Neural progenitor cell (in vitro differentiated cells): Measurements from ENCODE around the gene CNNM2. TPM values are rescaled to one million over a fixed set of nuclear protein-coding genes. Genes with fewer than 3 reads are reported as not detected.

Experiments used
- DNase-seq: peaks from one replicate; pipeline ENCODE4 v3.0.0-alpha.2; 2016; ENCODE audit warnings: low spot score
- H2AFZ ChIP-seq: fragments of 200-600 bp; sonication (generic); replicated peaks from 2 replicates; pipeline ENCODE4 v1.6.1; 2016; ENCODE audit warnings: antibody characterized with exemption
- H3F3A ChIP-seq: fragments of 200-600 bp; sonication (generic); 2 replicates; pipeline ENCODE4 v1.6.1; 2016; ENCODE audit warnings: antibody characterized with exemption, low read depth
- H3K27ac ChIP-seq: fragments of 200-600 bp; sonication (generic); 2 replicates; pipeline ENCODE4 v1.5.1; 2016; ENCODE audit warnings: mild to moderate bottlenecking
- H3K27me3 ChIP-seq: fragments of 200-600 bp; sonication (generic); 2 replicates; pipeline ENCODE4 v1.6.1; 2016; ENCODE audit warnings: mild to moderate bottlenecking, moderate library complexity
- H3K36me3 ChIP-seq: fragments of 200-600 bp; sonication (generic); 2 replicates; pipeline ENCODE4 v1.5.1; 2016
- H3K4me1 ChIP-seq: fragments of 200-600 bp; sonication (generic); 2 replicates; pipeline ENCODE4 v1.6.1; 2016; ENCODE audit warnings: mixed run types
- H3K4me2 ChIP-seq: fragments of 200-600 bp; sonication (generic); 2 replicates; pipeline ENCODE4 v1.6.1; 2016
- H3K4me3 ChIP-seq: fragments of 200-600 bp; sonication (generic); 2 replicates; pipeline ENCODE4 v1.5.1; 2016
- H3K79me2 ChIP-seq: fragments of 200-600 bp; sonication (generic); 2 replicates; pipeline ENCODE4 v1.6.1; 2016; ENCODE audit warnings: low read depth
- H3K9ac ChIP-seq: fragments of 200-600 bp; sonication (generic); 2 replicates; pipeline ENCODE4 v1.6.1; 2016
- H3K9me3 ChIP-seq: fragments of 200-600 bp; sonication (generic); 2 replicates; pipeline ENCODE4 v1.5.1; 2016; ENCODE audit warnings: low read depth
- H4K20me1 ChIP-seq: fragments of 200-600 bp; sonication (generic); 2 replicates; pipeline ENCODE4 v1.6.1; 2016; ENCODE audit warnings: low read depth
- H3K27ac Mint-ChIP-seq: 3 replicates; pipeline ENCODE4 v1.8.0; 2021; ENCODE audit warnings: mixed read lengths
- H3K27me3 Mint-ChIP-seq: 2 replicates; pipeline ENCODE4 v1.8.0; 2022; ENCODE audit warnings: low read depth, mild to moderate bottlenecking, inconsistent platforms, moderate library complexity, mixed read lengths; ENCODE audit not compliant: insufficient read depth
- H3K36me3 Mint-ChIP-seq: 3 replicates; pipeline ENCODE4 v1.8.0; 2021; ENCODE audit warnings: mixed read lengths
- H3K4me1 Mint-ChIP-seq: 3 replicates; pipeline ENCODE4 v1.8.0; 2021; ENCODE audit warnings: mixed read lengths
- H3K4me3 Mint-ChIP-seq: 3 replicates; pipeline ENCODE4 v1.8.0; 2021; ENCODE audit warnings: mild to moderate bottlenecking, moderate library complexity, mixed read lengths
- H3K9me3 Mint-ChIP-seq: 3 replicates; pipeline ENCODE4 v1.8.0; 2020; ENCODE audit warnings: mixed read lengths
- EZH2 ChIP-seq: fragments of 200-600 bp; sonication (generic); IDR thresholded peaks from 2 replicates; pipeline ENCODE4 v1.6.1; 2017; ENCODE audit warnings: antibody characterized with exemption, mild to moderate bottlenecking, moderate library complexity
- EZH2phosphoT487 ChIP-seq: fragments of 200-600 bp; sonication (generic); IDR thresholded peaks from 2 replicates; pipeline ENCODE4 v1.6.1; 2017; ENCODE audit warnings: antibody characterized with exemption
- total RNA-seq: library from RNA; depleted of rRNA; stranded (reverse); fragments of >200 nt; gene quantifications from 2 replicates; pipeline ENCODE4 v1.2.3, GENCODE V29; 2015; ENCODE audit warnings: low replicate concordance
- TF ChIP-seq, protein P1 (sequence below): fragments of 200-600 bp; sonication (generic); IDR thresholded peaks from 2 replicates; pipeline ENCODE4 v1.5.1; 2017; ENCODE audit warnings: antibody characterized with exemption, mild to moderate bottlenecking

Gene CNNM2
- total RNA-seq, 1 donor from 2014 or later = 11.4 TPM

DNA sequence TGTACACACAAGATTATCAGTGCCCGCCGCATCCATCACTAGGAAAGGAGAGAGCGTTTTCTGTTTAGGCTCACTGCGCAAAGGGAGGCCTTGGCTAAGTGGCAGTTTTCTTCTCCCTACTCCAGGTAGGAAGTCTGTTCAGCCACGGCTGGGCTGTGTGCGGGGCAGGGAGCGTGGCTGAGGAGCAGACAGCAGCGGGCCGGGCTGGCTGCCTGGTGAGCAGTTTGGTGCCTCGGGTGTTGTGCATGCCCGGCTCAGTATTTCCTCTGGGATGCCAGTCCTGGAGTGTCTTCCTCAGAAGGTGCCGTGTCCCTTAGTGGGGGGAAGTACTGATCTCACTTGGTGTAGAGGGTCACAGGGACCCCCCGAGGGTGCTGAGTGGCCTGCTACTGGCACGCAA lies 160.6 kb downstream of the CNNM2 start:
- H4K20me1 ChIP-seq = no peaks in the 10 kb centered on the region
- H2AFZ ChIP-seq = no peak overlapping the region
- no peak overlapping the region for H3K27ac ChIP-seq
- no peak overlapping the region for H3K4me3 Mint-ChIP-seq
- no peaks in the 10 kb centered on the region for H3K36me3 ChIP-seq
- no peak overlapping the region for H3K4me2 ChIP-seq
- no peaks in the 10 kb centered on the region for H3K27me3 Mint-ChIP-seq
- no peaks in the 10 kb centered on the region for H3F3A ChIP-seq
- no peaks in the 10 kb centered on the region for H3K9me3 ChIP-seq
- H3K9me3 Mint-ChIP-seq = no peaks in the 10 kb centered on the region
- no peaks in the 10 kb centered on the region for H3K27me3 ChIP-seq
- H3K4me1 ChIP-seq = no peaks in the 10 kb centered on the region
- no peaks in the 10 kb centered on the region for H3K79me2 ChIP-seq
- H3K4me1 Mint-ChIP-seq = no peaks in the 10 kb centered on the region
- H3K9ac ChIP-seq = no peak overlapping the region
- TF ChIP-seq EZH2phosphoT487 = no peak
- no peak for TF ChIP-seq EZH2
- TF ChIP-seq, protein P1, sequence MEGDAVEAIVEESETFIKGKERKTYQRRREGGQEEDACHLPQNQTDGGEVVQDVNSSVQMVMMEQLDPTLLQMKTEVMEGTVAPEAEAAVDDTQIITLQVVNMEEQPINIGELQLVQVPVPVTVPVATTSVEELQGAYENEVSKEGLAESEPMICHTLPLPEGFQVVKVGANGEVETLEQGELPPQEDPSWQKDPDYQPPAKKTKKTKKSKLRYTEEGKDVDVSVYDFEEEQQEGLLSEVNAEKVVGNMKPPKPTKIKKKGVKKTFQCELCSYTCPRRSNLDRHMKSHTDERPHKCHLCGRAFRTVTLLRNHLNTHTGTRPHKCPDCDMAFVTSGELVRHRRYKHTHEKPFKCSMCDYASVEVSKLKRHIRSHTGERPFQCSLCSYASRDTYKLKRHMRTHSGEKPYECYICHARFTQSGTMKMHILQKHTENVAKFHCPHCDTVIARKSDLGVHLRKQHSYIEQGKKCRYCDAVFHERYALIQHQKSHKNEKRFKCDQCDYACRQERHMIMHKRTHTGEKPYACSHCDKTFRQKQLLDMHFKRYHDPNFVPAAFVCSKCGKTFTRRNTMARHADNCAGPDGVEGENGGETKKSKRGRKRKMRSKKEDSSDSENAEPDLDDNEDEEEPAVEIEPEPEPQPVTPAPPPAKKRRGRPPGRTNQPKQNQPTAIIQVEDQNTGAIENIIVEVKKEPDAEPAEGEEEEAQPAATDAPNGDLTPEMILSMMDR = no peak
- DNase-seq = no peak
- H3K36me3 Mint-ChIP-seq = peaks cover 23% of the 10 kb centered on the region
- no peak overlapping the region for H3K4me3 ChIP-seq
- H3K27ac Mint-ChIP-seq = no peak overlapping the region

DNA sequence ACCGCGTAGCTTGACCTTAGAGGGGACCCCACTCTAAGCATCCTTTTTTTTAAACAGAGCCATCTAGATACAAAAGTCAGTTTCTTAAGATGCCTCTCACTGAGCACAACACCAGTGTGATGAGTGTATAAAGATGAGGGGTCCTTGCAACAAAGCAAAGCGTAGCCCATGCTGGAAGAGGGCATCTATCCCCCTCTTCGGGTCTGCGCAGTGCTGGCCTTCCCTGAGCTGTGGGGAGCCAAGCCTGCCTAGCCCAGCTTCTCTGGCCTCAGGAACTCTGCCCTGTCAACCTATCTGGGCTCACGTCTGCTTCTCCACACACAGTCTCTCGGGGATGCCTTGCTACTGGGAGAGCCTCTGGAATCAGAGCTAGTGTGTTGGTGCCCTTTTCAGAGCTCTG lies 161.0 kb downstream of the CNNM2 start:
- Histone ChIP-seq H3K27me3 (no peaks in the 10 kb centered on the region), H2AFZ (no peak overlapping the region), H3K9me3 (no peaks in the 10 kb centered on the region), H4K20me1 (no peaks in the 10 kb centered on the region), H3K4me2 (no peak overlapping the region), H3K27ac (no peak overlapping the region), H3K36me3 (no peaks in the 10 kb centered on the region), H3K4me1 (no peaks in the 10 kb centered on the region), H3K79me2 (no peaks in the 10 kb centered on the region), H3K9ac (no peak overlapping the region), H3F3A (no peaks in the 10 kb centered on the region), H3K4me3 (no peak overlapping the region)
- TF ChIP-seq, protein P1 = no peak
- TF ChIP-seq EZH2phosphoT487 (no peak), EZH2 (no peak)
- Mint-ChIP-seq H3K4me1 (no peaks in the 10 kb centered on the region), H3K36me3 (peaks cover 25% of the 10 kb centered on the region), H3K27ac (no peak overlapping the region), H3K27me3 (no peaks in the 10 kb centered on the region), H3K9me3 (no peaks in the 10 kb centered on the region), H3K4me3 (no peak overlapping the region)
- no peak for DNase-seq

DNA sequence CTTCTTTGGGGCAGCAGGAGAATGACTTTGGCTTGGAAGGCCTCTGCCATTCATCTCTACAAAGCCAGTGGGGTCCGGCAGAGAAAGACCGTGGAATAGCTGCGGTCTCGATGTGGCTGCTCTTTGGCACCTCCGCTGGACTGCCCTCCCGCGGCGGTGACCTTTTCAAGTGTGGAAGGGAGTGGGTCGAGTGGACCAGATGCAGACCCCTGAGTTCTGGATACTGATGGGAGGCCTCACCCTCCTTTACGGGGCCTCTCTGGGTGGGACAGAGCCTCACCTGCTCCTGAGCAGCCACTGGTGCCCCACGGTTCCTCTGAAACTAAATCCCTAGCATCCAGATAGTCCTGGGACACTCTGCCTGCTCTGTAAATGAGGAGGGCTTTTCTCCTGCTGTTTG lies 161.9 kb downstream of the CNNM2 start:
- no peak overlapping the region for H3K4me3 Mint-ChIP-seq
- H3K4me2 ChIP-seq = no peak overlapping the region
- DNase-seq = no peak
- no peak overlapping the region for H3K27ac ChIP-seq
- no peaks in the 10 kb centered on the region for H3K27me3 ChIP-seq
- H3K9me3 Mint-ChIP-seq = no peaks in the 10 kb centered on the region
- no peaks in the 10 kb centered on the region for H3K27me3 Mint-ChIP-seq
- no peaks in the 10 kb centered on the region for H4K20me1 ChIP-seq
- no peaks in the 10 kb centered on the region for H3K4me1 ChIP-seq
- no peaks in the 10 kb centered on the region for H3K36me3 ChIP-seq
- H3K79me2 ChIP-seq = no peaks in the 10 kb centered on the region
- H3K9me3 ChIP-seq = no peaks in the 10 kb centered on the region
- H3K4me3 ChIP-seq = no peak overlapping the region
- peaks cover 25% of the 10 kb centered on the region for H3K36me3 Mint-ChIP-seq
- H3K4me1 Mint-ChIP-seq = no peaks in the 10 kb centered on the region
- no peak overlapping the region for H2AFZ ChIP-seq
- no peak overlapping the region for H3K27ac Mint-ChIP-seq
- H3K9ac ChIP-seq = no peak overlapping the region
- TF ChIP-seq EZH2phosphoT487 (no peak), EZH2 (no peak)
- TF ChIP-seq, protein P1 = no peak
- H3F3A ChIP-seq = no peaks in the 10 kb centered on the region
